Activated naive CD8-positive, alpha-beta T cell treated with anti-CD3 and anti-CD28 coated beads, Interleukin-2, amount 50 U/mL, for 24 hours (primary cell): ENCODE results near the gene IGSF9B.

ENCODE experiments used
- ATAC-seq: fragments of 150-1000 bp; cut with Tn5 transposase; one replicate; pipeline ENCODE4 v1.10.0; 2021
- DNase-seq: peaks from one replicate; pipeline ENCODE4 v3.0.0; 2021
- H3K27ac Mint-ChIP-seq: one replicate; pipeline ENCODE4 v1.8.0; 2021; ENCODE audit warnings: mild to moderate bottlenecking, mixed read lengths
- H3K27me3 Mint-ChIP-seq: one replicate; pipeline ENCODE4 v1.8.0; 2021; ENCODE audit warnings: mixed read lengths
- H3K36me3 Mint-ChIP-seq: one replicate; pipeline ENCODE4 v1.8.0; 2021; ENCODE audit warnings: low read depth, mixed read lengths
- H3K4me1 Mint-ChIP-seq: one replicate; pipeline ENCODE4 v1.8.0; 2021; ENCODE audit warnings: mixed read lengths
- H3K4me3 Mint-ChIP-seq: one replicate; pipeline ENCODE4 v1.8.0; 2021; ENCODE audit warnings: mild to moderate bottlenecking, moderate library complexity, mixed read lengths
- H3K9me3 Mint-ChIP-seq: one replicate; pipeline ENCODE4 v1.8.0; 2021; ENCODE audit warnings: mixed read lengths

The IGSF9B gene

DNA sequence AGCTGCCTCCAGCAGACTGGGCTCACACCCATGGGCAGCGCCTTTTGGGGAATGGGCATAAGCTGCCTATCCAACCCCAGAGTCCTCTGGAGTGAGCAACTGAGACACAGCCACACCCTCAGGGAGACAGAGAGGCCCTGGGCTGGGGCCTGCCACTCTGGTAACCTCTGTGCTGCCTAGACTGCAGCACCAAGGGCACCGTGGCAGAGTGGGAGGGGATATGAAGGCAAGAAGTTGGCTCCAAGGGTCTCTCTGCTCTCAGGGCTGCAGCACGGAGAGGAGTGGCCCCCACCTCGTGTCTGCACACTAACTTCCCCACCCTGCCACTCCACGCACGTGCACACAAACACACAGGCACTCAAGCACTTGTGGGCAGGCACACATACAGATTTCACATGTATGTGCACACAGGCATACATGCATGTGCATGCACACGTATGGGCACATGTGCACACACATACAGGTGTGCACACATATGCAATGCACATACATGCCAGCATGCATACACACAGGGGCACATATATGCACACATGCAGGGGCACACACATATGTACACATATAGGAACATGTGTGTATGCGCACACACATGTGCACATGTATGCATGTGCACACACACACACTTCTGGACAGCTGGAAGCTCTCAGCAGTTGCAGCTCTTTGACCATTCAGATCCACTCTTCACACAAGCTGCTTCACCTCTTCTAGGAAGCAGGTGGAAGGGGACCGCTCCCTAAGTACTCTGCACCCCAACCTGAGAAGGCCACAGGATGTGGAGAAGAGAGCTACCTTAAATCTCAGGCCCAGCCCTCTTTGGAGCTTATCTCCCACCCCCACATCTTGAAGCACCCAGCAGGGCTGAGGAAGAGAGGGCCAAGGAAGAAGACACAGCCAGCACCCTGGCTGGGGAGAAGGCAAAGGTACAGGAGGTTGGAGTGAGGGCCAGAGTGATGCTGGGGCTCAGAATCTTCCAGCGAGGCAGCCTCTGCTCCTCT is 4.3 kb downstream of the IGSF9B start:
- Mint-ChIP-seq H3K4me3 (no peak overlapping the region), H3K27me3 (peaks cover 8% of the 10 kb centered on the region), H3K36me3 (peaks cover 8% of the 10 kb centered on the region), H3K27ac (no peak overlapping the region), H3K4me1 (peaks cover 67% of the 10 kb centered on the region), H3K9me3 (no peaks in the 10 kb centered on the region)
- ATAC-seq, result no peak
- no peak for DNase-seq

DNA sequence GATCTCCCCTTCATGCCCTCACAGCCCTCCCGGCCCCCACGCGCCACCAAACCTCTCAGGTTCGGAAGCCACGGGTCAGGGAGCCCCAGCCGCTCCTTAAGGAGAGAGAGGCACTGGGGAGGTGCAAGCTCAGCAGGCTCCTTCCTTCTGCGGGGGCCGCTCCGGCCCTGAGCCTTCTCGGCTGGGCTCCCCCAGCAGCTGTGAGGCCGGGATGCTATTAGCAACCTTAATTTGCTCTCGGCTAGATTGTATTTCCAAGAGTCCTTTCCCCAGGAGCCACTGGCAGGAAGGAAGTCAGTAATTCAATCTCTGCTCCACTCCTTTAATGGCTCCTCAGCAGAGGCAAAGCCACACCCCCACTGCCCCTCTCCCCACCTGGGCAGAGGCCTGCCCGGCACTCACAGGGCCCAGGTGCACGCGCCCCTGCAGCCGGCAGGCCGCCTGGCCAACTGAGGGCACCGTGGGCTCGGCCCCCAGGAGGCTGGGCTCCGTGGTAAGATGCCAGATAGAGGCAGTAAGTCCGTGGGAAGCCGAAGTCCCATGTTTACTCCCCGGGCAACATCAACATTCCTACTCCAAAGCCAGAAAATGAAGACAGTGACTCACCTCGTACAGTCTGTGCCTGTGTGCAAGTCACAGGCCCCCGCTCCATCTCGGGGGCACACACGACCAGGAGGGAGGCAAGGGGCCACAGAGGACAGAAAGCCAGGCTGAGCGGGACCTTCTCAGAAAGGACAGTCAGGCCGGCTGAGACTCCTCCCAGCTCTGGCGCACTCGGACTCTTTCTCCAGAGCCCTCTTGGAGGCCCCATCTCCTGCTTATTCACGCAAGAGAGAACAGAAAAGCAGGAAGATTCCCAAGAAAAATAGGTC is 5.2 kb downstream of the IGSF9B start:
- peaks cover 72% of the 10 kb centered on the region for H3K4me1 Mint-ChIP-seq
- H3K4me3 Mint-ChIP-seq, result no peak overlapping the region
- no peak overlapping the region for H3K27ac Mint-ChIP-seq
- H3K36me3 Mint-ChIP-seq, result peaks cover 8% of the 10 kb centered on the region
- H3K27me3 Mint-ChIP-seq, result peaks cover 8% of the 10 kb centered on the region
- no peaks in the 10 kb centered on the region for H3K9me3 Mint-ChIP-seq
- DNase-seq (no peak), ATAC-seq (no peak)

DNA sequence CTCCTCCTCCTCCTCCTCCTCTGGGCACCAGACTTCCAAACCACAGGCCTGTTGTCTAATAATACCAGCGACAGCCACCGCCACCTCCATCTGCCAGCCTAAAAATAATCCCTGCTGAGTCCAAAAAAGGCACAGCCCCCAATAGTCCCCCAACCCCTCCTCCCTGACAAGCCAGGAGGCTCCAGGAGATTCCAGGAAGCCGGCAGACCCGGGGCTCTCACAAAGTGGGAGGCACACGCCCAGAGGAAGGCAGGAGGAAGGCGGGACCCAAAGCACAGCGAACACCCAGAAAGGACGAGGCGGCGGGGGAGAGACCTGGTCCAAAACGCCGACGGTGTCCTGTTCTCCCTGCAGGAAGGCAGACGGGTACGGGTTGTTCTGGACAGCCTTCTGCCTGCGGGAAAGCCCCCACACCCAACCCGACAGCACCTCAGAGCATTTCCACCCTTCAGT is 5.9 kb downstream of the IGSF9B start:
- H3K27ac Mint-ChIP-seq, result no peak overlapping the region
- DNase-seq (no peak), ATAC-seq (no peak)
- H3K4me3 Mint-ChIP-seq, result no peak overlapping the region
- H3K36me3 Mint-ChIP-seq, result peaks cover 8% of the 10 kb centered on the region
- H3K27me3 Mint-ChIP-seq, result peaks cover 8% of the 10 kb centered on the region
- H3K9me3 Mint-ChIP-seq, result no peaks in the 10 kb centered on the region
- H3K4me1 Mint-ChIP-seq, result peaks cover 79% of the 10 kb centered on the region

DNA sequence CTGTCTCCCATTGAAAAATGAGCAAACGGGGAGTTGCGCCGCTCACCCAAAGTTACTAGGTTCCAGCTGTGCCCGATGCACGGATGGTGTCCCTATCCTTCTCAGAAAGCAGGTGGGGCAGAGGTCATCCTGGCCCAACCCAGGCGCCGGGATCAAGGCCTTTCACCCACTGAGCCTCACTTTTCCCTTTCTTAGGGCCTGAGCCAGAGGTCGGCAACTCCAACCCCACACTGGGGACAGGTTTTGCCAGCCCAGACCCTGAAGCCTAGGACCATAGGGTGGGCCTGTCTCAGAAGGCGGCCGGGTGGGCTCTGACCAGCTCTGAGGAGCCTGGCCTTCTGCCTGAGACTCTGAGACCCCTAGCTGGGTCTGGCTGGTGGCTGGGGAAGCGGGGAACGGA is 6.3 kb downstream of the IGSF9B start:
- Mint-ChIP-seq H3K36me3 (peaks cover 8% of the 10 kb centered on the region), H3K27me3 (peaks cover 8% of the 10 kb centered on the region), H3K4me3 (no peak overlapping the region), H3K27ac (no peak overlapping the region), H3K4me1 (peaks cover 82% of the 10 kb centered on the region), H3K9me3 (no peaks in the 10 kb centered on the region)
- no peak for ATAC-seq
- DNase-seq, result no peak

DNA sequence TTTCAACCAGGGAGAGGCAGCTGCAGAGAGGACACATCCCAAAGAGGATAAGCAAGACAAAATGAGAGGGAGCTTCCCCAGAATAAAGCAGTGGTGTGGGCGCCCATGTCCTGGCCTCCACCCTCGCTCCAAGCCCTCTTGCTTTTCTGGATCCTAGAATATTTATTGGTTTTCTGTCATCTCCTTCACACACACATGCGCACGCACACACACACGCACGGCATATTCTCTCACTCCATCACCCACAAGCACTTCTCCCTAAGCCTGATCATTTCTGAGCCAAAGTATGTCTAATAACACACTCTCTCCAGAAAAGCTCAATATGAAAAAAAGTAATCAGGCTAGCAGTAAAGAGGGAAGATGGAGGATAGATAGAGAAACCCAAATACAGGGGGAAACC is 7.6 kb downstream of the IGSF9B start:
- Mint-ChIP-seq H3K9me3 (no peaks in the 10 kb centered on the region), H3K4me3 (peak overlapping the region; percentile 2), H3K4me1 (peaks cover 82% of the 10 kb centered on the region), H3K27me3 (peaks cover 6% of the 10 kb centered on the region), H3K36me3 (peaks cover 7% of the 10 kb centered on the region), H3K27ac (no peak overlapping the region)
- ATAC-seq, result no peak
- DNase-seq, result no peak

DNA sequence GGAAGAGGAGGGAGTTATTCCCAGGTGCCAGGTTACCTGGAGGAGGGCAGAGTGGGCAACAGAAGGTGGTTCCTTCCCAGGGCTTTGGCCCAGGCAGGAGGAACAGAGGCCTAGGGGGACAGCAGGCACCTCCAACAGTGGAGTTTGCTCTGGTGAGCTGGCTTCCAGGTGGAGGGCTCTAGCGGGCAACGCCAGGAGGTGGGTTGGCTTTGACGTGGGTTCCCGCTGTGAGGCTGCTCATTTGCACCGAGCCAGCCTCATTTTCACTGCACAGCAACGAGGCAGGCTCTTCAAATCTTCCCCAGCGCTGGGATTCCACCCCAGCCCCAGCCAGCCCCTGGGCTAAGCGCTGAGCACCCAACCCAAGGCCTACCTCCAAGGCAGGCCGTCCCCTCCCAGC is 8.1 kb downstream of the IGSF9B start:
- Mint-ChIP-seq H3K4me1 (peaks cover 82% of the 10 kb centered on the region), H3K27ac (no peak overlapping the region), H3K9me3 (no peaks in the 10 kb centered on the region), H3K27me3 (peaks cover 4% of the 10 kb centered on the region), H3K36me3 (peaks cover 7% of the 10 kb centered on the region), H3K4me3 (peak overlapping the region; percentile 58)
- ATAC-seq (no peak), DNase-seq (no peak)

DNA sequence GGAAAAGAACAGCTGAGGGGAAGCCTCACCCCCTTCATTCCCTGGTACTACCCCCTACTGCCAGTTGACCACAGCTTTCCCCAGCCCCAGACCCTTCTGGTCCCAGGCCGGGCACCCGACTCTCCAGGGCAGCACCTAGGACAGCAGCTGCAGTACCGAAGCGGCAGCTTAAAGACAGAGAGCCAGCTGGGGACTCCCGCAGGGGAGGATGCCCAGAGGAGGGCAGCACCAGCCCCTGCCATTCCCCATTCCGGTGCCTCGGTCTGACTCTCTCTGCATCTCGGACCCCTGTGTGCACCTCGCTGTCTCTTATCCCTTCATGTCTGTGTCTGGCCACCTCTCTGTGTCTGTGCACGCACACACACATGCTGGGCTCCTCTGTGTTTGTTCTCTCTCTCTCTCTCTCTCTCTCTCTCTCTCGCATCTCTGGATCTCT is 9.4 kb downstream of the IGSF9B start:
- H3K9me3 Mint-ChIP-seq, result no peaks in the 10 kb centered on the region
- H3K4me3 Mint-ChIP-seq, result peak overlapping the region; percentile 58
- peaks cover 3% of the 10 kb centered on the region for H3K27me3 Mint-ChIP-seq
- DNase-seq (peak; percentile 63), ATAC-seq (peak; percentile 48)
- peak overlapping the region; percentile 16 for H3K27ac Mint-ChIP-seq
- H3K4me1 Mint-ChIP-seq, result peaks cover 72% of the 10 kb centered on the region
- peaks cover 17% of the 10 kb centered on the region for H3K36me3 Mint-ChIP-seq

DNA sequence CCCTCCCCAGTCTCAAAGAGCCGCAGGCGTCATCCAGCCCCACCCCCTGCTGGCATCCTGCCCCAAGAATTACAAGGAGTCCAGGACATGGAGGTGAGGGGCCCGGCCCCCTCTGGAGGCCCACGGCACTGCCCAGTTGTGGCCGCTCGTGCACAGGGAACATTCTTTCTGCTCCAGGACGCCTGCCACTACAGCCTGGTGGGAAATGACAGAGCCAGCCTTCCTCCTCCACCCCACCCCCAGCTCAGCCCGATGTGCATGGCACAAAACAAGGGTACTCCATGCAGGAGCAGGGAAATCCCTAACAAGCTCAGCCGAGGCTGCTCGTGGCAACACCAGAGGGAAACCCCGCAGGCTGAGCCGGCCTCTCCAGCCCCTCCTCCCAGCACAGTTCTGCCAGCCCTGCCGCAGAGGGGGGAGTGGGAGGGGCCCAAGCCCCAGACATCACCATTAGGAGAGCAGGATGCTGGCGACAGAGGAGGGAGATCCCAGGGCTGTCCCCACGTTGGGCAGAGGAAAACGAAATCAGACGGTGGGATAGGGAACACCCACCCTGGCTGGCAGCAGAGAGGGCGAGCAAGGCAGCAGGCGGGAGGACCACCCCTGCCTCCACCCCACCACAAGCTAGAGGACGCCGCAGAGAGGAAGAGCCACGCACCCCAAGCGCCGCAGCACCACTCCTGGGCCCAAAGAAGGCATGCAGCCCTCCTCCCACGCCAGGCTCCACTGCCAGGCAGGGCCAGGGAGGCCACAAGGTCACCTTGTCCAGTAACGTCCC is 10.0 kb downstream of the IGSF9B start:
- Mint-ChIP-seq H3K4me3 (peak overlapping the region; percentile 58), H3K27ac (peak overlapping the region; percentile 56), H3K36me3 (peaks cover 23% of the 10 kb centered on the region), H3K27me3 (peaks cover 3% of the 10 kb centered on the region), H3K4me1 (peaks cover 69% of the 10 kb centered on the region), H3K9me3 (no peaks in the 10 kb centered on the region)
- ATAC-seq (peak; percentile 11), DNase-seq (peak; percentile 65)

DNA sequence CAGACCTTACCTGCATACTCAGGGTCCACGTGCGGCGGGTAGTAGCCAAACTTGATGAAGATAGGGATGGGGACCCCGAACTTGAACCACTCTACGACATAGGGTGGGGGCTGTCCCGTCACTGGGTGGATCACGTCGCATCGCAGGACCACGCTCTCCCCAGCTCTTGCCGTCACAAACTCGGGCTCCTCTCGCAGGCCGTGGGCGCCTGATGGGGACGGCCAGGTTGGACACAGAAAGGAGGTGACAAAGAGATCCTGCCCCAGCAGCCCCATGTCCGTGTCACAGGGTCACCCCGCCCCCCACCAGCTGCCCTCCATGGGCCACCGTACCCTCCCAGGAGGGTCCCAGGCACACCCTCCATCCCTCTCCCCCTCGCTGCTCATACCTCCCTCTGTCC is 10.7 kb downstream of the IGSF9B start:
- Mint-ChIP-seq H3K27me3 (peaks cover 3% of the 10 kb centered on the region), H3K4me1 (peaks cover 68% of the 10 kb centered on the region), H3K36me3 (peaks cover 28% of the 10 kb centered on the region), H3K27ac (peak overlapping the region; percentile 99), H3K9me3 (no peaks in the 10 kb centered on the region), H3K4me3 (peak overlapping the region; percentile 79)
- ATAC-seq (no peak), DNase-seq (no peak)

DNA sequence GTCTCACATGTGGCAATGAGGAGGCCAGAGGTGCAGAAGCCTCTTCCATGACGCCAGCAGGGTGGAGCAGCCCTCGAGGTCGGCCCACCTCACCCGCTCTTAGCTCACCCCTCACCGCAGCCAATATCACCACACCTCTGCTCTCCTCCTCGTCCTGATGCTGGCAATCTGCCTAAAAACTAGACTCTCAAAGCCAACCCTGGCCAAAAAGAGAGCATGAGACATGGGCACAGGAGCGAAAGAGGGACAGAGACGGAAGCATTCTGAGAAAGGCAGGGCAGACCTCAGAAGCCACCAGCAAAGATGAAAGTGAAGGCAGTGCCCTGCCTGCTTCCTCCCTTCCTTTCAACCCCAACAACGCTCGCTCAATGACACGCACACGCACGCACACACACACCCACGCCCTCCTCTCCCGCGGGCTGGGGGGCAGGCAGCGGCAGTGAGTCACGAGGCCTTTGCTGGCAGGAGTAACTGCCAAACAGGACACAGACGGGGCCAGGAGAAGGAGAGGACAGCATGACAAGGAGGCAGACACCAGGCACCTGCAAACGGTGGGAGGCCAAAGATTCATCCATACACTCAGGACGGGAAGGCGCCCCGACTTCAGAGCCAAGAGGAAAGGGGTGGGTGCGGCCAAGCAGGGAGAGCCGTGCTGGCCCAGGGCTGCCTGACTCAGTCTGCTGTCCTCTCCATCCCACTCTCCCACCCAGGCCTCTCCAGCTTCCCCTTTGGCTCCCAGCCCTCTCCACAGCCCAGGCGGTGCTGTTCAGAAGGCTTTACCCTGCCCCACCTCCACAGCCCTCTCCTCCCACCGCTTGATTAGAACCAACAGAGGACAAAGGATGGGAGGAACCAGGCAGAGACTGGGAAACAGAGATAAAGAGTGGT is 11.4 kb downstream of the IGSF9B start:
- H3K9me3 Mint-ChIP-seq, result no peaks in the 10 kb centered on the region
- H3K4me1 Mint-ChIP-seq, result peaks cover 68% of the 10 kb centered on the region
- H3K27me3 Mint-ChIP-seq, result peaks cover 3% of the 10 kb centered on the region
- DNase-seq (peak; percentile 85), ATAC-seq (peak; percentile 83)
- H3K36me3 Mint-ChIP-seq, result peaks cover 33% of the 10 kb centered on the region
- H3K27ac Mint-ChIP-seq, result peak overlapping the region; percentile 99
- peak overlapping the region; percentile 79 for H3K4me3 Mint-ChIP-seq

DNA sequence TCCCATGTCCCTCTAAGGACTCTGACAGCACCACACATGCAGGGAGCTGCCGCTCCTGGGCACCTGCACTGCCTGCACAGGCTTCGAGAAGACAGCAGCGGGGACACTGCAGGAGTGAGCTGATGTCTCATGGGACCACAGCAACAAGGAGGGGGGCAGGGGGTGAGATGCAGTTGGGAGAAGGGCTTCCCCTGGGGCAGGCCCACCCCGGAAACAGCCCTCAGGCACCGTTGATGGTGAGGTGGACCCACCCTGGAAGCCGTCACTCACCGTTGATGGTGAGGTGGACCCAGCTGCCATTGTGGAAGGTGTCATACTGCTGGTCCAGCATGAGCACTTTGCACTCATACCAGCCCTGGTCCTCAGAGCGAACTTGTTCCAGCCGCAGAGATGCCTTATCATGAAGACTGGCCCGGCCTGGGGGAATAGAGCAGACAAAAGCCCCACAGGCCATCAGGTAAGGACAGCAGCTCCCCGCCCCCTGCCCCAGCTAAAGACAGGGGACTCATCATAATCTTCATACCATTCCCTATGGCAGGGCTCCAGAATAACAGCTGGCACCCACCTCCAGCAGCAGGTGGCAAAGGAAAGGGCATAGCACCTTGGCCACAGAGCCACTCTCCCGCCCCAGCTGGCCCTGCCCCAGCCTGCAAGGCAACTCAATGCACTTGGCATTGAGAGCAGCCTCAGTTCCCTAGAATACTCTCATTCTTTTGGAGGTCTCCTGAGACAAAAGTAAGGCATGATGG is 12.6 kb downstream of the IGSF9B start:
- Mint-ChIP-seq H3K4me1 (peaks cover 57% of the 10 kb centered on the region), H3K4me3 (peak overlapping the region; percentile 79), H3K9me3 (no peaks in the 10 kb centered on the region), H3K27ac (peak overlapping the region; percentile 99), H3K27me3 (peaks cover 3% of the 10 kb centered on the region), H3K36me3 (peaks cover 45% of the 10 kb centered on the region)
- no peak for DNase-seq
- ATAC-seq, result no peak

DNA sequence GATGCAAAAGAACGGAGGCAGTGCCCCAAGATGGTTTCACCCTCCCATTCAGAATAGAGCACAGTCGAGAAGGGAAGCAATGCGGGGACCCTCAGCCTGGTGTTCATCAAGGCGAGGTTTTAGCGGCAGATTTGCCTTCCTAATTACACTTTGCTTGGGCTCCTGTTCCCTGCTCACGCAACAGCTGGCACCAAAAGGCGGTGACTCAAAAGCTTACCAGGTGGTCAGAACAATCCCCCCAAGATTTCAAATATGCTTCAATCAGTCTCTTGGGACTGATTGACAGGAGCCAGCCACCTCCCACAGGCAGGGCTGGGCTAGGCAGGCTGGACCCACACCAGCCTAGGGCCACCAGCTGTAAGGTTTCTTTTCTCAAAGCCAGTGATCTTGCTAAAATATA is 14.2 kb downstream of the IGSF9B start:
- no peak for ATAC-seq
- Mint-ChIP-seq H3K4me1 (peaks cover 43% of the 10 kb centered on the region), H3K27ac (no peak overlapping the region), H3K36me3 (peaks cover 50% of the 10 kb centered on the region), H3K4me3 (no peak overlapping the region), H3K9me3 (no peaks in the 10 kb centered on the region), H3K27me3 (peaks cover 3% of the 10 kb centered on the region)
- DNase-seq, result no peak

DNA sequence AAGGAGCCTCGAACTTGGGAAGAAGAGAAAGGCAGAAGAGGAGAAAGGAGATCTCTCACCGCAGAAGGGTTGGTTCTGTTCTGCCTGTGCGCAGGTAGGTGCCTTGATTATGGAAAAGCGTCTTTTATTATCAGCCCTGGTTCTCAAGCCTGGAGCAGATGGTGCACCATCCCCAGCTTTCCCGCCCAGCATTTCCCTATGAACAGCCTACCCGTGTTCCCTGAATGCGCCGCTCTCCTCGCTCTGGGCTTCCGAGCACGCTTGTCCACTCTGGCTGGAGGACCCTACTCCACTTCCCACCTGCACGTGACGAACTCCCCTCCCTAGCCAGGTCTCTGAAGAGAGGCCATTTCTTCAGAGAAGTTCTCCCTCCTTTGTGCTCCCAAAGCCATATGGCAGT is 15.2 kb downstream of the IGSF9B start:
- DNase-seq, result no peak
- Mint-ChIP-seq H3K27me3 (peaks cover 3% of the 10 kb centered on the region), H3K36me3 (peaks cover 55% of the 10 kb centered on the region), H3K4me1 (peaks cover 33% of the 10 kb centered on the region), H3K27ac (no peak overlapping the region), H3K9me3 (no peaks in the 10 kb centered on the region), H3K4me3 (no peak overlapping the region)
- ATAC-seq, result no peak
